NOMO-1 treated with DMSO at 0.1 percent for 48 hours (cell line): ENCODE measurements around the gene OR52W1.

ENCODE experiments used
- DNase-seq: peaks from one replicate; lab custom pipeline; 2025; ENCODE audit not compliant: unreplicated experiment; lab: John Stamatoyannopoulos, UW

Gene OR52W1, protein sequence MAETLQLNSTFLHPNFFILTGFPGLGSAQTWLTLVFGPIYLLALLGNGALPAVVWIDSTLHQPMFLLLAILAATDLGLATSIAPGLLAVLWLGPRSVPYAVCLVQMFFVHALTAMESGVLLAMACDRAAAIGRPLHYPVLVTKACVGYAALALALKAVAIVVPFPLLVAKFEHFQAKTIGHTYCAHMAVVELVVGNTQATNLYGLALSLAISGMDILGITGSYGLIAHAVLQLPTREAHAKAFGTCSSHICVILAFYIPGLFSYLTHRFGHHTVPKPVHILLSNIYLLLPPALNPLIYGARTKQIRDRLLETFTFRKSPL

GRCh38 chr11:6199174-6199810, at the start of gene OR52W1:
OR52W1 (plus strand) TSS chr11:6199224; CDS start chr11:6199224, 0 bp downstream.
- DNase-seq = no peak

GRCh38 chr11:6151117-6151516, 47.9 kb upstream of the OR52W1 start:
- DNase-seq = no peak

DNA sequence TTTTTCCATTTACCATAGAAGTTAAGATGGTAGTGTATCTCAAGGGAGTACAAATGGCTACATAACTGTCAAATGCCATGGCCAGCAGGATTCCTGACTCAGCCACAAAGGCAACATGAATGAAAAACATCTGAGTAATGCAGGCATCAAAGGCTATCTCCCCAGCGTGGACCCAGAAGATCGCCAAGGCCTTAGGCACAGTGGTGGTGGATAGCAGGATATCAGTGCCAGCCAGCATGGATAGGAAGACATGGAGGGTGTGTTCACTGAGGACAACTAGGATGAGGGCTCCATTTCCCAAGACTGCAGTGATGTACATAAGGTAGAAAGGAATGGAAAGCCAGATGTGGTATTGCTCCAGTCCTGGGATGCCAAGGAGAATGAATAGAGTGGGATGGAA, 46.9 kb upstream of the OR52W1 start:
- DNase-seq = no peak

DNA sequence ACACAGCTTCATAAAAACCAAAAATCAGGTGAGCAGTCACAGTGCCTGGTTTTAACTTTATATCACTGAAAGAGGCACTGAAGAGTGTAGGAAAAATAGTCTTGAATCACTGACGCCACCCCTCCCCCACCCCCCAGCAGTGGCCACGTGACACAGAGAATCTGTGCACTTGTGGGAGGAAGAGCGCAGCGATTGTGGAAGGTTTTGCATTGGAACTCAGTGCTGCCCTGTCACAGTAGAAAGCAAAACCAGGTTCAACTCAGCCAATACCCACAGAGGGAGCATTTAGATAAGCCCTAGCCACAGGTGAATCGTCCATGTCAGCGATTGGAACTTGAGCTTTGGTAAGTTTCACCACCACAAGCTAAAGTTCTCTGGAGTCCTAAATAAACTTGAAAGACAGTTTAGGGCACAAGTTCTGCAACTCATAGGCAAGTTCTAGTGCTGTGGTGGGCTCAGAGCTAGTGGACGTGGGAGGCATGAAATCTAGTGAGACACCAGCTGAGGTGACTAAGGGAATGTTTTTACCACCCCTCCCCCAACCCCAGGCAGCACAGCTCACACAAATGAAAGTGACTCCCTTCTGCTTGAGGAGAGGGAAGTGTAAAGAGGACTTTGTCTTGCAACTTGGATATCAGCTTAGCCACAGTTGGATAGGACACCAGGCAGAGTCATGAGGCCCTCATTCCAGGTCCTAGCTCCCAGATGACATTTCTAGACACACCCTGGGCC, 42.2 kb upstream of the OR52W1 start:
- peak; percentile 47 for DNase-seq

DNA sequence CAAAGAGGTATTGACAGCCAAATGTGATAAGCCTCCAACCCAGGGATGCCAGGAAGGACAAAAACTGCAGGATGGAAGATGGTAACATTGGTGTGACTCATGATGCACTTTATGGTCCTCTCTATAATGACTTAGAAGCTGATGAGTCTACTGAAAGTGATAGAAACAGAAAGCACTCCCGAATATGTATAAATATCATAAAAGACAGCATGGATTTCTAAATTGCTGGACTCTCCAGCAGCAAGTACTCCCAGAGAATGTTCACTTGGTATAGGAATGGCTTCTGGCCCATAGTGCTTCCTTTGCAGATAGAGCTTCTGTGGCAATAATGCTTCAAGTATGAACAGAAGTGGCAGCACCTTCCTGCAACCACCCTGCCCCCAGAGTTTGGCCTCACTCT, 28.8 kb upstream of the OR52W1 start, which contains the start of gene OR52B2:
TSS of gene OR52B2 (minus strand) at position 101 of the 400 bp plus-strand sequence. CDS start at position 101, 0 bp downstream.
- DNase-seq = no peak

- DNase-seq = no peak
Observed at GRCh38 chr11:6175440-6175839, 23.6 kb upstream of the OR52W1 start.

GRCh38 chr11:6191742-6192141, 7.3 kb upstream of the OR52W1 start:
- peak; percentile 83 for DNase-seq

DNA sequence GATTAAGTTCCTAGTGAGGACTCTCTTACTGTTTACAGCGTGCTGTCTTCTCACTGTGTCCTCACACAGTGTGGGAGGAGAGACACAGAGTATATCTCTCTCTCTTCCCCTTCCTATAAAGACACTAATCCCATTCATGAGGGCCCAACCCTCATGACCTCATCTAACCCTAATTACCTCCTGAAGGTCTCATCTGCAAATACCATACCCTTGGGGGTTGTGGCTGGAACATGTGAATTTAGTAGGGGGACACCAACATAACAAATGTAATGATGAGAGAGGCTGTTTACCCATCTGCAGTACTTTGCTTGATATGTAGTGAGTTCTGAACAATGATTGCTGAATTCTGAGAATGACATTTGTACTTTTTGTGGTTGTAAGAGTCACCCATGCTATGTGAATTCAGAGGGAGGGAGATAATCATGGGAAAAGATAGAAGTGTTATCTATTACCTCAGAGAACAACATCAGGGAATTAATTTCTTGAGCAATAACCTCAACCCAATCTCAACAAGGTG, 4.9 kb upstream of the OR52W1 start:
- DNase-seq = peak; percentile 7

- DNase-seq = peak; percentile 7
Observed at GRCh38 chr11:6196396-6196795, 2.6 kb upstream of the OR52W1 start.

- no peak for DNase-seq
Observed at GRCh38 chr11:6197466-6198200, 1.4 kb upstream of the OR52W1 start.

DNA sequence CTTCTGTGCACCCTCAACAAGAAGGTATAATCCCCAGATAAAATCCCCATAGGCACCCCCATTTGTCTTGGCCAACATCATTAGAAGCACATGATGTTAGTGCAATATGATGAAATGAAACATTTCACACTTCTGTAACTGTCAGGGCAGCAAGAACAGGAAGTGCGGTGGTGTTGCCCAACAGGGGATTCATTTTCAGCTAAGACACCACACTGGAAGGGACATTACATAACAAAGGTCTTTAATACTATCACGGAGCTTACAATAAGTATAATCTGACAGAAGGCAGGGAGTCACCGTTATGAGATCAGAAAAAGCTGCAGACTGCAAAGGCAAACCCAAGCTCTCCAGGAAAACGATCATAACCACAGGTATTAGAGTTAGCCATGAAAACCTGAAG, 2.0 kb downstream of the OR52W1 start:
- peak; percentile 97 for DNase-seq

- DNase-seq = peak; percentile 82
Observed at GRCh38 chr11:6201481-6201880, 2.5 kb downstream of the OR52W1 start.

GRCh38 chr11:6202041-6202440, 3.0 kb downstream of the OR52W1 start:
- no peak for DNase-seq

DNA sequence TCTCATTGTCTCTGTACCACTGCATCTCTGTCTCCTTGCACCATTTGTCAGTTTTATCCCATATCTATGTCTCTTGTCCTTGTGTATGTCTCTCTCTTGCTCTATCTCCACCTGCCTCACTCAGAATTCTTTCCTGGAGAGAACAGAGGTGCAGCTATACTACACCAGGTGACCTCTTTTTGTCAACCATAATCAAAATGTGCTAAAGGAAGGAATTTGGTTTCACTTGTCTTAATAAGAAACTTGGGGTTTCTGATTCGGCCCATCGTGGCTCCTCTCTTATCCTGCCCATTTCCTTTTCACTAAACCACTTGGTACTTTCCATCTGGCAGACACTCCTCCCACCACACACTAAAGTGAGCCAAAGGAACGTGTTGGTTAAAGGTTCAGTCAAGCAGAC, 4.3 kb downstream of the OR52W1 start:
- no peak for DNase-seq

DNA sequence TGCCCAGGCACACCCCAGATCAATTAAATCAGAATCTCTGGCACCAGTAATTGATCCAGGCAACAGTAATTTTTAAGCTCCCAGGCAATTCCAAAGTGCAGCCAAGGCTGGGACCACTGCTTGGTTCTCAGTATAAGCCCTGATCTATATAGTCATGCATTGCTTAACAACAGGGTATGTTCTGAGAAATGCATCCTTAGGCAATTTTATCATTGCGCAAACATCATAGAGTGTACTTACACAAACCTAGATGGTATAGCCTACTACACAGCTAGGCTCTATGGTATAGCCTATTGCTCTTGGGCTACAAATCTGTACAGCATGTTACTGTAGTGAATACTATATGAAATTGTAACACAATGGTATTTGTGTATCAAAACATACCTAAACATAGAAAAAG, 5.7 kb downstream of the OR52W1 start:
- peak; percentile 87 for DNase-seq

DNA sequence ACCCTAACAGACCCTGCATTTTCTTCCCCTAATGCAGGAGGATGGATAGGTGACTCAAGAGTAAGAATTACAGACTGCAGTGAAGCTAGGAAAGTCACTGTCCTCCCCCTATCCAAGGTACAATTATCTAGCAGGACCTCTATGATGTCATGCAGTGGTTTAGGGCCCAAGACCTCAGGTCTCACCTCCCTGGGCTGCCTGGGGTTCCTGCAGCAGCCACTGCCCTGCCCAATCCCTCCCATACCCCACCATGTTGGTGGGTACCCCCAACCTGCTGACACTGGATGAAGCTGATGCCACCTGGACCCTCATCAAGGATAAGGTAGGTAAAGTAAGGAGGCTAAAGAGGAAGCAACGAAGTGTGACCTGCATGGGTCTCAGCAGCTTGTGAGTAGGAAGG, 6.3 kb downstream of the OR52W1 start, which contains the start of gene C11orf42:
TSS of gene C11orf42 (plus strand) at position 192 of the 400 bp plus-strand sequence. CDS start at position 251, 59 bp downstream.
- no peak for DNase-seq

DNA sequence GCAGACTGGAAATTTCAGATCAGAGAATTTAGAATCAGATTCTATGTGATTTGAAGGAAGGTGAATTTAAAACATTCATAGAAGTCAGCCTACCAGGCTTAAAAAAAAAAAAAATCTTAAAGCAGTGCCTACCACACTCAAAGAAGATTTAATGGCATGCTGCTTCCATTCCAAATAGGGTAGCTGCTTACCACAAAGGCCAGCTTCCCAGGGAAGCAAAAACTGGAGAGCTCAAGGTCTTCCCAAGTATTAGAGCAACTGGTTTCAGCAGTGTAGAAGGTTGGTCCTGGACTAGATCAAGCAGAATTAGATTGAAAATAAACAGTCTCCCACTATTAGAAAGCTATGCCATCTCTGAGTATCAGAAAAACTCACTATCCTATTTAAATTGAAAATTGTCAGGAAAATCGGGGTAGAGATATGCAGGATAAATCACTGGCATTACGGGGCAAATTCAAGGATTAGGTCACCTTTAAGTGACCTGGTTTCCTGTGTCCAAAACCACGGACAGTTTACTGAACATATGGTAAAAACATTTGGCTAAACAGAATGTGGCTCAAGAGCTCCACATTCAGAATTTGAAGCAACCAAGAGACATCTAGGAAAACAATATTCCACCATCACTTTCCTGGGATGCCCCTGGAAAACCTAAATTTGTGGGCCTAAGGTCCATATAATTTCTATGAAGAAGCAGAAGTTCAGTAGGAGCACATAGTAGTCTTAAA, 7.6 kb downstream of the OR52W1 start:
- no peak for DNase-seq

- no peak for DNase-seq
Observed at GRCh38 chr11:6209801-6210200, 10.8 kb downstream of the OR52W1 start.

DNA sequence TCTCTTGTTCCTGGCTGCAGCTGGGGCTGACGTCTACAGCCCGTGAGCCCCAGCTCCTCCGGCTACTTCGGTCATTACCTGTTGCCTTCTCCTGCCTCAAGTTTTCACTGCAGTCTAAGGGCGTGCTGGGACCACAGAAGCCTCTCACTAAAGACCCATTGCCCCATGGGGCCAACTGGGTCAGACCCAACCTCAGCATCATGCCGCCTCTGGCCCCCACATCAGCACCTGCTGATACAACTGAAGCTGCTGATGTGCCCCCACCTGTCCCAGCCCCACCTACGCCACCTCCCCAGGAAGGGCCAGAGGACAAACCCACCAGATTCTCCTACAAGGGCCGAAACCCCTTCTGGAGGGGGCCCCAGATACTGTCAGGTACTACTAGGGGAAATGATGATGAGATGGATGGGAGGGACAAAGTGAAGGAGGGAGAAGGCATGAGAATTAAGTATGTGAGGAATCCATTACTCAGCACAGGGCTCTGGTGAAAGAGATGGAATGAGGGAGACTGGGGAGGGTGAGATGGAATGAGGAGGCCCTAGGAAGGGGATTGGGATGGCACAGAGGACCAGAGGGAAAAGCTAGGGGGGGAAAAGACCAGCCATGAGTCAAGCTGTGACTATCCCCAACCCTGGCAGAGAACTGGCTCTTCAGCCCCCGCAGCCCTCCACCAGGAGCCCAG, 11.4 kb downstream of the OR52W1 start:
- DNase-seq = no peak

- no peak for DNase-seq
Observed at GRCh38 chr11:6214530-6214929, 15.5 kb downstream of the OR52W1 start.
